SW 1271 (cell line): Measurements from ENCODE around the gene PGP.

ENCODE experiments used
- DNase-seq, 2 experiments: peaks; one replicate each; lab custom pipeline; 2025; lab: John Stamatoyannopoulos, UW

Gene PGP

GRCh38 chr16:2199621-2200139 lies 15.0 kb downstream of the PGP start:
- no peak for DNase-seq

- DNase-seq = no peak
Observed at GRCh38 chr16:2199095-2199494, 15.5 kb downstream of the PGP start.

- no peak for DNase-seq
Observed at GRCh38 chr16:2198283-2198682, 16.4 kb downstream of the PGP start.

- no peak for DNase-seq
Observed at GRCh38 chr16:2197765-2198164, 16.9 kb downstream of the PGP start.

GRCh38 chr16:2196981-2197511 lies 17.6 kb downstream of the PGP start:
- DNase-seq = no peak

- DNase-seq = no peak
Observed at GRCh38 chr16:2196162-2196980, 18.3 kb downstream of the PGP start, which contains the start of gene CASKIN1. TSS of gene CASKIN1 (minus strand) at chr16:2196605. CDS start at chr16:2196432, 173 bp downstream.

GRCh38 chr16:2195322-2196161 lies 19.1 kb downstream of the PGP start:
- no peak for DNase-seq

GRCh38 chr16:2194852-2195321 lies 19.8 kb downstream of the PGP start:
- peak in 1 of 2 experiments; percentile 16 for DNase-seq

- DNase-seq = peak in 1 of 2 experiments; percentile 12
Observed at GRCh38 chr16:2194166-2194834, 20.3 kb downstream of the PGP start.

- DNase-seq = no peak
Observed at GRCh38 chr16:2191446-2191706, 23.3 kb downstream of the PGP start.

- no peak for DNase-seq
Observed at GRCh38 chr16:2190659-2191445, 23.8 kb downstream of the PGP start.

- no peak for DNase-seq
Observed at GRCh38 chr16:2190002-2190658, 24.5 kb downstream of the PGP start.

- no peak for DNase-seq
Observed at GRCh38 chr16:2189252-2189893, 25.3 kb downstream of the PGP start.

- no peak for DNase-seq
Observed at GRCh38 chr16:2188395-2188794, 26.2 kb downstream of the PGP start.

- no peak for DNase-seq
Observed at GRCh38 chr16:2187212-2187611, 27.4 kb downstream of the PGP start.

GRCh38 chr16:2186505-2186904 lies 28.1 kb downstream of the PGP start:
- no peak for DNase-seq

- no peak for DNase-seq
Observed at GRCh38 chr16:2186064-2186463, 28.6 kb downstream of the PGP start.

- DNase-seq = no peak
Observed at GRCh38 chr16:2184962-2185361, 29.7 kb downstream of the PGP start.

- DNase-seq = no peak
Observed at GRCh38 chr16:2184346-2184745, 30.3 kb downstream of the PGP start.

GRCh38 chr16:2183671-2184070 lies 31.0 kb downstream of the PGP start:
- no peak for DNase-seq
